ENCODE results near the gene FUBP1.

- TF ChIP-seq CTCF (IDR thresholded peaks at IDR 0.05; ENCODE audit: low read depth, low read length, poor library complexity, severe bottlenecking) (no peak), EZH2phosphoT487 (IDR thresholded peaks at IDR 0.05; ENCODE audit: borderline replicate concordance, low read length) (no peak)
Observed at GRCh38 chr1:77975386-77975785, 3.5 kb downstream of the FUBP1 start.
